NCI-H748 treated with DMSO at 0.1 percent for 48 hours (cell line): ENCODE data around the gene TCP1.
"Not testable (repeated sequence)": the region's sequence is repeated elsewhere in the genome, so short reads cannot be mapped to it uniquely, and the experiment has no call there.

Source experiments
- DNase-seq: peaks from one replicate; lab custom pipeline; 2025; lab: John Stamatoyannopoulos, UW

The TCP1 gene

GRCh38 chr6:159789377-159790148, at the start of gene TCP1:
Gene TCP1 (minus strand): TSS chr6:159789602. CDS start chr6:159789468, 134 bp downstream.
- peak; percentile 98 for DNase-seq

- no peak for DNase-seq
Observed at GRCh38 chr6:159838020-159838744, 48.8 kb upstream of the TCP1 start.

- DNase-seq: no peak
Observed at GRCh38 chr6:159837511-159837910, 48.1 kb upstream of the TCP1 start.

GRCh38 chr6:159836718-159837490, 47.5 kb upstream of the TCP1 start:
- no peak for DNase-seq

GRCh38 chr6:159833997-159834603, 44.7 kb upstream of the TCP1 start:
- no peak for DNase-seq

GRCh38 chr6:159833556-159833955, 44.2 kb upstream of the TCP1 start:
- no peak for DNase-seq

GRCh38 chr6:159832946-159833345, 43.5 kb upstream of the TCP1 start:
- no peak for DNase-seq

- no peak for DNase-seq
Observed at GRCh38 chr6:159831373-159831679, 41.9 kb upstream of the TCP1 start.

GRCh38 chr6:159830501-159831372, 41.3 kb upstream of the TCP1 start:
- no peak for DNase-seq

GRCh38 chr6:159829526-159829925, 40.1 kb upstream of the TCP1 start:
- no peak for DNase-seq

- DNase-seq: no peak
Observed at GRCh38 chr6:159828074-159828473, 38.7 kb upstream of the TCP1 start.

GRCh38 chr6:159826968-159827647, 37.7 kb upstream of the TCP1 start:
- DNase-seq: no peak

GRCh38 chr6:159826004-159826403, 36.6 kb upstream of the TCP1 start:
- DNase-seq: no peak

- not testable (repeated sequence) for DNase-seq
Observed at GRCh38 chr6:159824690-159825089, 35.3 kb upstream of the TCP1 start.

- no peak for DNase-seq
Observed at GRCh38 chr6:159823953-159824352, 34.6 kb upstream of the TCP1 start.

GRCh38 chr6:159821726-159822125, 32.3 kb upstream of the TCP1 start:
- no peak for DNase-seq

GRCh38 chr6:159821122-159821521, 31.7 kb upstream of the TCP1 start:
- DNase-seq: no peak

- no peak for DNase-seq
Observed at GRCh38 chr6:159819932-159820640, 30.7 kb upstream of the TCP1 start.

- no peak for DNase-seq
Observed at GRCh38 chr6:159819098-159819497, 29.7 kb upstream of the TCP1 start.
